Subcutaneous adipose tissue (tissue), 4 donors: ENCODE results near the gene HJURP. TPM values are rescaled to one million over a fixed set of nuclear protein-coding genes. Genes with fewer than 3 reads are reported as not detected.

Source experiments
- total RNA-seq, 4 donors: library from RNA; depleted of rRNA; stranded (reverse); fragments of >200 nt; gene quantifications; one replicate each; pipeline ENCODE4 v1.1.0, GENCODE V29; 2016
- TF ChIP-seq, protein P1 (sequence below): fragments of 450-650 bp; IDR thresholded peaks from one replicate; pipeline ENCODE4 v1.5.1; 2016; ENCODE audit warnings: low read depth, mild to moderate bottlenecking, control low read depth, antibody characterized with exemption, moderate library complexity

The HJURP gene
- total RNA-seq, 4 donors from 2014 or later, result 1.9 to 2.0 TPM; not detected in 2

DNA sequence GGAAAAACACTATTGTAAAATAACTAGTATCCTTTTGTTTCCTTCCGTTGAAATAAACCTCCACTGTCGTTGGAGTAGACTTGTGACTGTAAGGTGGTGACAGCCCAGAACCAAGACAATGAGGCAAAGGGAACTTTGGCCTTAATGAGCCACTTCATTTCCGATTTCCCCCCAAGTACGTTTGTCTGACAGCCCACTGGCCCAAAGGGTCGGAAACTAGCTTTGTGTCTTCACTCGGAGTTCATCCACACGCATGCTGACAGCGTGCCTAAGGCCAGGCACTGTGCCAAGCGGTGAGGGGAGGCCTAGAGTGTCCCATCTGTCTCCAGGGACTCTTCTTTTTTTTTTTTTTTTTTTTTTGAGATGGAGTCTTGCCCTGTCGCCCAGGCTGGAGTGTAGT is 21.0 kb downstream of the HJURP start:
- TF ChIP-seq, protein P1, sequence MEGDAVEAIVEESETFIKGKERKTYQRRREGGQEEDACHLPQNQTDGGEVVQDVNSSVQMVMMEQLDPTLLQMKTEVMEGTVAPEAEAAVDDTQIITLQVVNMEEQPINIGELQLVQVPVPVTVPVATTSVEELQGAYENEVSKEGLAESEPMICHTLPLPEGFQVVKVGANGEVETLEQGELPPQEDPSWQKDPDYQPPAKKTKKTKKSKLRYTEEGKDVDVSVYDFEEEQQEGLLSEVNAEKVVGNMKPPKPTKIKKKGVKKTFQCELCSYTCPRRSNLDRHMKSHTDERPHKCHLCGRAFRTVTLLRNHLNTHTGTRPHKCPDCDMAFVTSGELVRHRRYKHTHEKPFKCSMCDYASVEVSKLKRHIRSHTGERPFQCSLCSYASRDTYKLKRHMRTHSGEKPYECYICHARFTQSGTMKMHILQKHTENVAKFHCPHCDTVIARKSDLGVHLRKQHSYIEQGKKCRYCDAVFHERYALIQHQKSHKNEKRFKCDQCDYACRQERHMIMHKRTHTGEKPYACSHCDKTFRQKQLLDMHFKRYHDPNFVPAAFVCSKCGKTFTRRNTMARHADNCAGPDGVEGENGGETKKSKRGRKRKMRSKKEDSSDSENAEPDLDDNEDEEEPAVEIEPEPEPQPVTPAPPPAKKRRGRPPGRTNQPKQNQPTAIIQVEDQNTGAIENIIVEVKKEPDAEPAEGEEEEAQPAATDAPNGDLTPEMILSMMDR, result no peak

GRCh38 chr2:233832869-233833311 is 21.4 kb downstream of the HJURP start:
- TF ChIP-seq, protein P1, result no peak

GRCh38 chr2:233832414-233832813 is 21.9 kb downstream of the HJURP start:
- TF ChIP-seq, protein P1, result no peak

GRCh38 chr2:233831861-233832260 is 22.5 kb downstream of the HJURP start:
- TF ChIP-seq, protein P1, result no peak

DNA sequence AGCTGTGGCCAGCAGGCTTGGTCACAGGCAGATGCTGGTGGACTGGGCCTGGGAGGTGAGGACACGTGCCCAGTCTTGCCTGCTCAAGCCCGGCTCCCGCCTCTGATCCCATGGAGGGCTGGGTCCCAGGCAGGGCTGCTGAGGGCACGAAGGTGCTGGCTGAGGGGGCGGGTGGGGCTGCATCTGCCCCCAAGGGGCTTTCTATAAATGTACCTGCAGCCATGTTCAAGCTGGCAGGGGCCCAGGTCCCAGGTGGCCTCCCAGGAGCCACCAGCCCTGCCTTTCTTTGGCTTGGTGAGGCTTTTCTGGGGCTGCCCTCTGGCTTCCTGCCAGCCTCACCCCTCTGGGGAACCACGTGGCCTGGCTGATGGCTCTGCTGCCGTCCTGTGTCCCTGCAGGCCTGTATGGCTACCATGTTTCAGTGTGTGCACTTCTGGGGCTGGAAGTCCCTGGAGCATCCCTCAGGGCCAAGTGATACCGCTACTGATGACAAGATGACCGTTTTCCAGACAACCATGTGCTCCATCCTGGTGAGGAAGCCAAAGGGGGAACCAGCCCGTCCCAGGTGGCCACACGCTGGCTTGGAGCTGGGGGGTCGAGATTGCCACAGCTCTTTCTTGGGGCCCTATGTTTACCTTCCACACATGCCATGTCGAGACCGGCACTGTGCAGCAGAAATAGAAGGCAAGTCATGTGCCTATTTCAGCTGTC is 23.2 kb downstream of the HJURP start:
- TF ChIP-seq, protein P1, result no peak

DNA sequence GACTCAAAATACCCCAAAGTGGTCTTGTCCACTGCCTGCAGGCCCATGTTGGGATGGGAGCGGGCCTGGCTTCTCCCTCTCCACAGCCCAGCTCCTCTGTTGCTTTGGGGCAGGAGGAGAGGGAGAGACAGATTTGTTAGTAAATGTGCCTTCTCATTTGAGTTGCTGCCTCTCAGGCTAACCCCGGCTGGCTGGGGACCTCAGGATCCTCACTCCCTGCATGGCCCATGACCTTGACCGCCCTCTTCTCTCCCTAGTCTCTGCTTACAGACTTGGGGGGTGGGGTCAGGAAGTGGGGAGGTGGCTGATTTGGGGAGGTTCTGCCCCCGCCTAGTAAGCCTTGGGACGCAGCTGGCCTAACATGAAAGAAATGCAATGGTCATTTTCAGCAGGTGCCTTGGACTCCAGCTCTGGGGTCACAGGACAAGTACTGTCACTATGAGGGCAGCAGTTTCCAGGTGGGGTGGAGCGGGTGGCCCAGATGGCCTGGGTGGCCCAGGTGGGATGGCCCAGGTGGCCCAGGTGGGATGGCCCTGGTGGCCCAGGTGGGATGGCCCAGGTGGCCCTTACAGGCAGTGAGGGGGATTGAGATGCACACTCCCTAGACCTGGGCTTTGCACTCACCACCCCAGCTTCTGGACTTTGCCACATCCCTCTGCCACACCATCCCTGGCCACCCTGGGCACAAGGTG is 24.1 kb downstream of the HJURP start:
- TF ChIP-seq, protein P1, result no peak

DNA sequence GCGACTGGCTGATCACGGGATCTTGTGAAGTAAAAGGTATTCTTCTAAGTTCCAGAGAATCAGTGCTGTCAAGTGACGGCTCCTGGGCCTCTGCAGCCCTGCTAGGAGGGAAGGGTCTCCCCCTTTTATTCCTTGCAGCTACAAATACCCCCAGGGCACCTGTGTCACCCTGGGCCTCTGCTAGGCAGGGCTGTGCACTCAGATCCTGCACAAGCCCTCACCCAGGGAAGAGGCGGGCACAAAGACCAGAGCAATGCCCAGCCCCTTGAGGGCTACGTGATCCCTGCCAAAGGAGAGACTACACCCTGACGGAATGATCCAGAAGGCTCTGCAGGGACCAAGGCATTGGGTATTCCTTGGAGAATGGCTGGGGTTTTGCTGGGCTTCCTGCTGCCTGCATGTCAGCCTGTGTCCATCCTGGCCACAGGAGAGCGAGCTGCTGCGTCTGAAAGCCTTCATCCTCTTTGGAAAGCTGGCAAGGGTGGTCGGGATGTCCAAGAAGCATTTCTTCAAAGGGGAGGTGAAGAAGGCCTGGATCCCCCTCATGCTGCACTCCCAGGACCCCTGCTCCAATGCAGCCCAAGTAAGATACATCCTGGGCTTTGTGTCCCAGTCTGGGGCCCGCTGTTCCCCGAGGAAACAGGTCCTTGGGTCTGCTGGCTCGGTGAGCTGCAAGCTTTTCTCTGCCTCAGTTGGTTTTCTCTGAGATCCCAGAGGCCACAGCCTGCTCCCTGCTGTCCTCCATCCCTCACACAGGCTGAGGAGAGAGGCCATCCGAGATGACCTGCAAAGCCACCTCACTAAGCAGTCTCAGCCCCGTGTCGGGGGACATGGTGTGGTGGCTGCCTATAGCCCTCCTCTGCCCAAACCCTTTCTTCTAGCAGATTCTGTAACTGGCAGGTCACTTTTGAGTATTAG is 24.9 kb downstream of the HJURP start:
- TF ChIP-seq, protein P1, result no peak
